Neural progenitor cell (in vitro differentiated cells): Measurements from ENCODE around the gene TRNAU1AP.

Source experiments
- CTCF ChIP-seq: fragments of 200-600 bp; sonication (generic); IDR thresholded peaks from 2 replicates; pipeline ENCODE4 v1.5.1; 2017; ENCODE audit warnings: antibody characterized with exemption, mild to moderate bottlenecking
- EZH2 ChIP-seq: fragments of 200-600 bp; sonication (generic); IDR thresholded peaks from 2 replicates; pipeline ENCODE4 v1.6.1; 2017; ENCODE audit warnings: antibody characterized with exemption, mild to moderate bottlenecking, moderate library complexity
- EZH2phosphoT487 ChIP-seq: fragments of 200-600 bp; sonication (generic); IDR thresholded peaks from 2 replicates; pipeline ENCODE4 v1.6.1; 2017; ENCODE audit warnings: antibody characterized with exemption

- no peak for TF ChIP-seq CTCF
- TF ChIP-seq EZH2phosphoT487: no peak
- no peak for TF ChIP-seq EZH2
Measured at GRCh38 chr1:28512058-28512611, 40.8 kb upstream of the TRNAU1AP start.
